SK-N-SH (cell line): ENCODE measurements around the gene TTC7B. TPM values are rescaled to one million over a fixed set of nuclear protein-coding genes. Genes with fewer than 3 reads are reported as not detected.

Experiments used
- CTCF ChIA-PET: fragments of 300-600, 350-600 bp; formaldehyde crosslinking; extraction: SDS; loops from one replicate; lab custom pipeline; 2021; lab: Yijun Ruan, JAX
- POLR2A ChIA-PET: fragments of 350-600 bp; sonication (Branson Sonifier 250); formaldehyde crosslinking; extraction: SDS; loops from one replicate; lab custom pipeline; 2020; ENCODE audit warnings: antibody characterized with exemption, inconsistent platforms; lab: Yijun Ruan, JAX
- DNase-seq: peaks from one replicate; pipeline ENCODE4 v3.0.0; 2012
- H2AFZ ChIP-seq: fragments of 200-600 bp; sonication (generic); 2 replicates; pipeline ENCODE4 v1.8.1; 2016; ENCODE audit warnings: antibody characterized with exemption, mild to moderate bottlenecking, low read depth
- H3F3A ChIP-seq: fragments of 200-600 bp; sonication (generic); replicated peaks from 2 replicates; pipeline ENCODE3; 2016; ENCODE audit warnings: antibody characterized with exemption, mild to moderate bottlenecking; ENCODE audit not compliant: insufficient read depth
- H3K27ac ChIP-seq, 2 experiments: fragments of 200-500 bp in 1 of 2; fragments of 200-600 bp in 1 of 2; sonication (Bioruptor generic) in 1 of 2; sonication (generic), shearing (Covaris generic) in 1 of 2; 2 replicates each; pipeline versions ENCODE4 v1.5.1 to v1.6.1; 2014 to 2016; ENCODE audit warnings: low read depth in 2 of 2, inconsistent platforms in 1 of 2, low read length in 1 of 2, mild to moderate bottlenecking in 1 of 2, mixed read lengths in 1 of 2
- H3K27me3 ChIP-seq: fragments of 200-600 bp; sonication (generic), shearing (Covaris generic); 2 replicates; pipeline ENCODE4 v1.6.1; 2016; ENCODE audit warnings: mixed run types; ENCODE audit not compliant: insufficient read depth
- H3K36me3 ChIP-seq, 2 experiments: fragments of 200-500 bp in 1 of 2; fragments of 200-600 bp in 1 of 2; sonication (Bioruptor generic) in 1 of 2; sonication (generic) in 1 of 2; replicated peaks in 1 of 2; 2 replicates each; pipeline versions ENCODE3 to v1.5.1; 2014 to 2016; ENCODE audit warnings: low read length in 1 of 2, mild to moderate bottlenecking in 1 of 2; ENCODE audit not compliant: insufficient read depth in 2 of 2, control insufficient read depth in 1 of 2
- H3K4me1 ChIP-seq, 2 experiments: fragments of 200-500 bp in 1 of 2; fragments of 200-600 bp in 1 of 2; sonication (Bioruptor generic) in 1 of 2; sonication (generic), shearing (Covaris generic) in 1 of 2; 2 replicates each; pipeline versions ENCODE4 v1.5.1 to v1.6.1; 2014 to 2016; ENCODE audit warnings: low read depth in 1 of 2, low read length in 1 of 2, mixed run types in 1 of 2; ENCODE audit not compliant: insufficient read depth in 2 of 2, control insufficient read depth in 1 of 2
- H3K4me2 ChIP-seq: fragments of 200-600 bp; sonication (generic), shearing (Covaris generic); 2 replicates; pipeline ENCODE4 v1.6.1; 2017; ENCODE audit warnings: mixed run types
- H3K4me3 ChIP-seq, 2 experiments: fragments of 200-500 bp in 1 of 2; fragments of 200-600 bp in 1 of 2; sonication (Bioruptor generic) in 1 of 2; sonication (generic), shearing (Covaris generic) in 1 of 2; 2 replicates each; pipeline versions ENCODE4 v1.5.1 to v1.8.1; 2014 to 2016; ENCODE audit warnings: low read depth in 2 of 2, inconsistent platforms in 1 of 2, low read length in 1 of 2, mild to moderate bottlenecking in 1 of 2, mixed read lengths in 1 of 2, moderate library complexity in 1 of 2
- H3K79me2 ChIP-seq: fragments of 200-600 bp; sonication (generic); 2 replicates; pipeline ENCODE4 v1.8.1; 2017; ENCODE audit warnings: mild to moderate bottlenecking; ENCODE audit not compliant: insufficient read depth
- H3K9ac ChIP-seq: fragments of 200-600 bp; sonication (generic); 2 replicates; pipeline ENCODE4 v1.6.1; 2017; ENCODE audit warnings: mixed run types
- H3K9me2 ChIP-seq: fragments of 200-600 bp; sonication (generic); 2 replicates; pipeline ENCODE4 v1.6.1; 2017; ENCODE audit warnings: mixed run types
- H3K9me3 ChIP-seq: fragments of 200-600 bp; sonication (generic); 2 replicates; pipeline ENCODE4 v1.6.1; 2017; ENCODE audit warnings: mixed run types, mild to moderate bottlenecking, moderate library complexity
- H4K20me1 ChIP-seq: fragments of 200-600 bp; sonication (generic); 2 replicates; pipeline ENCODE4 v1.6.1; 2017; ENCODE audit warnings: mild to moderate bottlenecking, mixed run types; ENCODE audit not compliant: insufficient read depth
- CTCF ChIP-seq: fragments of 200-600 bp; sonication (generic); IDR thresholded peaks from 2 replicates; pipeline ENCODE4 v1.6.1; 2017; ENCODE audit warnings: antibody characterized with exemption, mild to moderate bottlenecking, moderate library complexity
- ELF1 ChIP-seq: IDR thresholded peaks from 2 replicates; pipeline ENCODE4 v1.4.0; 2012
- GABPA ChIP-seq: IDR thresholded peaks from 2 replicates; pipeline ENCODE4 v1.4.0; 2012; ENCODE audit warnings: low read depth, mild to moderate bottlenecking
- GATA2 ChIP-seq: sonication (generic); formaldehyde crosslinking; IDR thresholded peaks from 2 replicates; pipeline ENCODE4 v1.5.0; 2020; ENCODE audit warnings: mild to moderate bottlenecking, missing genetic modification reagents
- MAX ChIP-seq: IDR thresholded peaks from 2 replicates; pipeline ENCODE4 v1.4.0; 2012; ENCODE audit warnings: low read depth
- MEF2A ChIP-seq: IDR thresholded peaks from 2 replicates; pipeline ENCODE4 v1.4.0; 2012; ENCODE audit warnings: low read depth, borderline replicate concordance
- MXI1 ChIP-seq: IDR thresholded peaks from 2 replicates; pipeline ENCODE4 v1.6.1; 2012; ENCODE audit warnings: mild to moderate bottlenecking, low read depth, low read length, improper control_type of control experiment
- PBX3 ChIP-seq: IDR thresholded peaks from 2 replicates; pipeline ENCODE4; 2012
- POLR2AphosphoS5 ChIP-seq: IDR thresholded peaks from 2 replicates; pipeline ENCODE4 v1.6.1; 2012; ENCODE audit warnings: low read depth, low read length
- RFX5 ChIP-seq: IDR thresholded peaks from 2 replicates; pipeline ENCODE4 v1.6.1; 2012; ENCODE audit warnings: mild to moderate bottlenecking, improper control_type of control experiment, low read length
- SIN3A ChIP-seq: IDR thresholded peaks from 2 replicates; pipeline ENCODE4 v1.6.1; 2012; ENCODE audit warnings: low read depth, mild to moderate bottlenecking, low read length, moderate library complexity, borderline replicate concordance
- SMC3 ChIP-seq: IDR thresholded peaks from 2 replicates; pipeline ENCODE4 v1.6.1; 2012; ENCODE audit warnings: low read depth, low read length, improper control_type of control experiment
- TCF12 ChIP-seq: IDR thresholded peaks from 2 replicates; pipeline ENCODE4 v1.4.0; 2012
- USF1 ChIP-seq: IDR thresholded peaks from 2 replicates; pipeline ENCODE4 v1.4.0; 2012; ENCODE audit warnings: low read depth, borderline replicate concordance
- USF2 ChIP-seq: fragments of 150-350 bp; IDR thresholded peaks from 2 replicates; pipeline ENCODE4 v1.6.1; 2017; ENCODE audit warnings: antibody characterized with exemption, low read length, low read depth, borderline replicate concordance
- WGBS: methylation state at CpG from one replicate; pipeline ENCODE4 v1.1.6; 2017; ENCODE audit warnings: low lambda C conversion rate; 5-methylcytosine and 5-hydroxymethylcytosine counted together
- polyA plus RNA-seq, 3 experiments: library from polyadenylated mRNA; depleted of rRNA; stranded (reverse); fragments of >200 nt; gene quantifications; 2 replicates each; pipeline ENCODE4 v1.2.3, GENCODE V29; 2012

TTC7B gene
- polyA plus RNA-seq, 1 of the 3 experiments (the other 2 are of a cell fraction): 43.1 TPM

- Histone ChIP-seq H3K27ac (no peak overlapping the region), H3K9me2 (no peaks in the 10 kb centered on the region), H3K4me1 (peaks cover 3 to 12% of the 10 kb centered on the region in 2 experiments; a peak in 2 of 4 replicates), H3F3A (no peaks in the 10 kb centered on the region), H3K79me2 (no peaks in the 10 kb centered on the region), H3K4me3 (no peak overlapping the region), H3K27me3 (no peaks in the 10 kb centered on the region)
- CTCF ChIA-PET: interaction anchor here (2.3 to 3.6 kb wide), 2 partner anchors 18 to 42 kb away, joined by 13 to 15 read pairs; no protein-coding TSS in a partner anchor
- WGBS: 95% methylated on average over 2 of the region's 2 CpGs
- TF ChIP-seq MAX (no peak), POLR2AphosphoS5 (no peak), GABPA (no peak), MEF2A (no peak), RFX5 (no peak), GATA2 (CRISPR knock-in tag) (no peak), SMC3 (no peak)
- TF ChIP-seq, all 33 proteins: peak for 0
- no peak overlapping the region for H3K9ac ChIP-seq
- 0 out of 2 replicates have a peak, but pooled peaks cover 3% of the 10 kb centered on the region for H4K20me1 ChIP-seq
- no peaks in the 10 kb centered on the region for H3K9me3 ChIP-seq
- H2AFZ ChIP-seq: no peak overlapping the region
- POLR2A ChIA-PET: no interaction called here
- no peak for DNase-seq
- no peak overlapping the region for H3K4me2 ChIP-seq
- peaks cover 0 to 8% of the 10 kb centered on the region in 2 experiments for H3K36me3 ChIP-seq
Observed at GRCh38 chr14:90715495-90715894, 100.7 kb downstream of the TTC7B start.

GRCh38 chr14:90714811-90715210 is 101.4 kb downstream of the TTC7B start:
- Histone ChIP-seq H3K4me2 (no peak overlapping the region), H3K27ac (no peak overlapping the region), H3K27me3 (no peaks in the 10 kb centered on the region), H3K36me3 (peaks cover 0 to 8% of the 10 kb centered on the region in 2 experiments), H3K4me1 (peaks cover 3 to 12% of the 10 kb centered on the region in 2 experiments; a peak in 2 of 4 replicates), H3K9me3 (no peaks in the 10 kb centered on the region), H3F3A (no peaks in the 10 kb centered on the region), H4K20me1 (0 out of 2 replicates have a peak, but pooled peaks cover 3% of the 10 kb centered on the region), H3K4me3 (no peak overlapping the region), H3K9ac (no peak overlapping the region), H2AFZ (no peak overlapping the region), H3K9me2 (no peaks in the 10 kb centered on the region), H3K79me2 (no peaks in the 10 kb centered on the region)
- ChIA-PET CTCF (interaction anchor here (2.3 to 3.6 kb wide), 2 partner anchors 17 to 43 kb away, joined by 13 to 15 read pairs; no protein-coding TSS in a partner anchor), POLR2A (no interaction called here)
- 100% methylated on average over 1 of the region's 1 CpG for WGBS
- DNase-seq: no peak
- TF ChIP-seq PBX3: no peak
- no peak for TF ChIP-seq SIN3A

GRCh38 chr14:90704738-90705392 is 111.4 kb downstream of the TTC7B start:
- Histone ChIP-seq H3K9me2 (no peaks in the 10 kb centered on the region), H3K4me2 (no peak overlapping the region), H4K20me1 (no peaks in the 10 kb centered on the region), H3K36me3 (peaks cover 0 to 2% of the 10 kb centered on the region in 2 experiments), H3K79me2 (no peaks in the 10 kb centered on the region), H2AFZ (no peak overlapping the region), H3K4me3 (no peak overlapping the region), H3K27ac (no peak overlapping the region), H3K9me3 (no peaks in the 10 kb centered on the region), H3K9ac (no peak overlapping the region), H3K4me1 (peaks cover 0 to 3% of the 10 kb centered on the region in 2 experiments; a peak in 1 of 4 replicates), H3F3A (no peaks in the 10 kb centered on the region), H3K27me3 (no peaks in the 10 kb centered on the region)
- POLR2A ChIA-PET: no interaction called here
- no peak for DNase-seq
- WGBS: 94% methylated on average over 9 of the region's 9 CpGs
- CTCF ChIA-PET: interaction anchor here (1.1 to 3.6 kb wide), 3 partner anchors 54 to 403 kb away, joined by 3 to 17 read pairs (median 3); no protein-coding TSS in a partner anchor
- TF ChIP-seq GATA2 (CRISPR knock-in tag) (no peak), USF2 (no peak), CTCF (no peak), TCF12 (no peak), GABPA (no peak), ELF1 (no peak), MXI1 (no peak), USF1 (no peak)
